Fibroblast of mammary gland (primary cell): Measurements from ENCODE around the gene CDKL1.
A peak's percentile ranks its signal among the peaks of the same experiment; 100 is the strongest.

ENCODE experiments used
- DNase-seq: peaks from one replicate; pipeline ENCODE4 v3.0.0-alpha.2; 2010; ENCODE audit warnings: low read depth
- H3K4me3 ChIP-seq: 2 replicates; pipeline ENCODE4 v1.5.1; 2011; ENCODE audit warnings: low read depth, mild to moderate bottlenecking, low read length, moderate library complexity; ENCODE audit not compliant: control insufficient read depth
- CTCF ChIP-seq: conservative IDR thresholded peaks from 2 replicates; pipeline ENCODE4 v1.5.1; 2011; ENCODE audit warnings: low read depth, low read length, inconsistent platforms; ENCODE audit not compliant: control insufficient read depth, insufficient read depth

CDKL1 gene

GRCh38 chr14:50421499-50421898, 24.8 kb upstream of the CDKL1 start:
- TF ChIP-seq CTCF = no peak
- no peak for DNase-seq
- H3K4me3 ChIP-seq = no peak overlapping the region

- DNase-seq = peak; percentile 57
- no peak for TF ChIP-seq CTCF
- no peak overlapping the region for H3K4me3 ChIP-seq
Measured at GRCh38 chr14:50417853-50418252, 21.2 kb upstream of the CDKL1 start.

GRCh38 chr14:50410921-50411320, 14.2 kb upstream of the CDKL1 start:
- H3K4me3 ChIP-seq = no peak overlapping the region
- DNase-seq = peak; percentile 80
- TF ChIP-seq CTCF = no peak

- no peak overlapping the region for H3K4me3 ChIP-seq
- TF ChIP-seq CTCF = no peak
- DNase-seq = no peak
Measured at GRCh38 chr14:50410071-50410470, 13.4 kb upstream of the CDKL1 start.

- no peak overlapping the region for H3K4me3 ChIP-seq
- no peak for TF ChIP-seq CTCF
- peak; percentile 40 for DNase-seq
Measured at GRCh38 chr14:50407111-50407812, 10.6 kb upstream of the CDKL1 start.

GRCh38 chr14:50403419-50403818, 6.7 kb upstream of the CDKL1 start:
- TF ChIP-seq CTCF = no peak
- no peak overlapping the region for H3K4me3 ChIP-seq
- DNase-seq = peak; percentile 25

- TF ChIP-seq CTCF = no peak
- peak; percentile 27 for DNase-seq
- no peak overlapping the region for H3K4me3 ChIP-seq
Measured at GRCh38 chr14:50402965-50403364, 6.3 kb upstream of the CDKL1 start.
